Left lobe of liver (tissue), 2 donors: ENCODE measurements around the gene TEC. TPM values are rescaled to one million over a fixed set of nuclear protein-coding genes. Genes with fewer than 3 reads are reported as not detected.

Source experiments
- ATAC-seq: fragments of 200-7000 bp; cut with Tn5 transposase; one replicate; pipeline ENCODE4 v1.9.1; 2020; ENCODE audit warnings: mild to moderate bottlenecking, moderate library complexity
- DNase-seq: peaks from one replicate; pipeline ENCODE4 v3.0.0-alpha.2; 2020; ENCODE audit warnings: low spot score
- total RNA-seq: library from RNA; stranded (reverse); gene quantifications from one replicate; pipeline ENCODE4 v1.2.1, GENCODE V29; 2021
- donor health status: DM: no; HTN: no; CAD: no; lungs with moderate emphysema.
- donor health status: DM: no; HTN: yes; CAD: no.

The TEC gene
- total RNA-seq, 1 donor from 2014 or later, result 3.2 TPM

DNA sequence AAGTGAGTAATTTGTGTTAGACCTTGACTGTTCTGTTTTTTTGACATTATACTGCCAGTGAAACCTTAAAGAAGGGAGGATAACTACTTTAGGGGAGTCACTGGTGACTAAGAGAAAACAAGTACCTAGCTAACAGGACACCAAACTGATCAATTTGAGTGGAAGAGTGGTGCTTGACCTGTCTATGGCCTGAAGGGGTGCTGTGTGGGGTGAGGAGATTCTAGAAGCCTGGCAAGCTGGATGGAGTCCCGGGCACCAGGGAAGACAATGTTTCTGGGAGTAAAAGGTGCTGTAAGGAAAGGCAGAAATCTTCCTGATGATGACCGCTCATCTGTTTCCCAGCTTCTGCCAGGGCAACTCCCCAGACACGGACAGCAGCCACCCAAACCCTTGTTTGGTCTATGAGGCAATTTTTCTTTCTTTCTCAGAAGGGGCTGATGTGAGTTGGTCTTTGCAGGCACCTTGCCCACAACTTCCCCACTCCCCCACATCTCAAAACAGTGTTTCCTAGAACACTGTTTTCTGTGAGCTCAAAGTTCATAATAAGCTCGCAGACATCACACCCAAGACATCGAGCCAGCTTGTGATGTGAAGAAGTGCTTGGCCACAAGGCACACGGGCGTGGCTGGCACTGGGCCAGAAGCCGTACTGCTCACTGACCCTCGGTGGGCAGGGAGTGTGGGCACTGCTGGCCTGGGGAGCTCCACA is 140.2 kb downstream of the TEC start:
- DNase-seq, result no peak

GRCh38 chr4:48127682-48128404 is 141.8 kb downstream of the TEC start:
- DNase-seq (peak; percentile 68), ATAC-seq (peak; percentile 96)

More for the DNA sequence above, 140.2 kb downstream of the TEC start:
- ATAC-seq, result no peak

GRCh38 chr4:48127231-48127630 is 142.4 kb downstream of the TEC start:
- ATAC-seq, result no peak
- no peak for DNase-seq

DNA sequence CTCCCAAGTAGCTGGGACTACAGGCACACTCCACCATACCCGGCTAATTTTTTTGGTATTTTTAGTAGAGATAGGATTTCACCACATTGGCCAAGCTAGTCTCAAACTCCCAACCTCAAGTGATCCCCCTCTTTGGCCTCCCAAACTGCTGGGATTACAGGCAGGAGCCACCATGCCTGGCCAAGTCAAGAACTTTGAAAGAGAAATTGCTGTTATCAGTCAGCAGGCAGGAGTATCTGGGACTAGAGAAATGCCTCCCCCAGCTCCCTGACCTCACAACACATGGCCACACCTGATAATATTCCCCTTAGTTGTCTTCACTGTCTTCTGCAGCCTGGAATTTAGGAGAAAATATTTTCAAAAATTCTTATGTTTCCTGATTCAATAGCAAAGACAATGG is 143.0 kb downstream of the TEC start:
- no peak for DNase-seq
- ATAC-seq, result no peak

GRCh38 chr4:48124870-48125269 is 144.8 kb downstream of the TEC start:
- no peak for DNase-seq
- no peak for ATAC-seq

- DNase-seq (no peak), ATAC-seq (no peak)
These were observed 146.9 kb downstream of the TEC start for GRCh38 chr4:48122756-48123155.

DNA sequence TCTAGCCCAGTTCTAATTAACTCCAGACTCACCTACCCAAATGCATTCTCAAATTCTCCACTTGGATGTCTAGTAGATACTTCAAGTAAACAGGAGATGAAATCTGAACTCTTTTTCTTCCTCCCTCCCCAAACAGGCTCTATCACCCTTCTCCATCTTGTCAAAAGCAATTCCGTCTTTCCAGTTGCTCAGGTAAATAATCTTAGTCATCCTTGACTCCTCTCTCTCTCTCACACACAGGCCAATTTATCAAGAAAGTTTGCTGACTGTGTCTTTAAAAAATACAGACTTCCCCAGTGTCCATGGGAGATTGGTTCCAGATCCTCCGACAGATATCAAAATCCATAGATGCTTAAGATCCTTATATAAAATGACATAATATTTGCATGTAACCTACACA is 148.5 kb downstream of the TEC start:
- DNase-seq (no peak), ATAC-seq (no peak)

GRCh38 chr4:48120132-48120531 is 149.5 kb downstream of the TEC start:
- ATAC-seq, result no peak
- DNase-seq, result no peak

DNA sequence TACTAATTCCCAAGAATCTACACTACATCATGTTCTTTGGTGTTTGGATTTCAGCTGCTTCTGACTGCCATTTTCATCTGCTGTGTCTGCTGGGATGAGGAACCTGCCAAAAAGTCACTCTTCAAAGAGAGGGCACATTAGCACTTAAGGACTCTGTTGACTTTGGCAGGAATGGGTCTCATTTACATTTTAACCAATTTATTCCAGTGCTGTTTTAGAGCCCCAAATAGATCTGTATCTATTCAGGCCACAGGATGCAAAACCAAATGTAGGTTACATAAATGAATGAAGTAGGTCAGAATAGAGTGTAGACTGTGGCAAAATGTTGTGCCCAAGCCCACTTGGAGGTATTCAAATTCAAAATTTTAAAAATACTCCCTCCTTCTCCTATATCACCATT is 150.0 kb downstream of the TEC start:
- ATAC-seq (no peak), DNase-seq (no peak)

DNA sequence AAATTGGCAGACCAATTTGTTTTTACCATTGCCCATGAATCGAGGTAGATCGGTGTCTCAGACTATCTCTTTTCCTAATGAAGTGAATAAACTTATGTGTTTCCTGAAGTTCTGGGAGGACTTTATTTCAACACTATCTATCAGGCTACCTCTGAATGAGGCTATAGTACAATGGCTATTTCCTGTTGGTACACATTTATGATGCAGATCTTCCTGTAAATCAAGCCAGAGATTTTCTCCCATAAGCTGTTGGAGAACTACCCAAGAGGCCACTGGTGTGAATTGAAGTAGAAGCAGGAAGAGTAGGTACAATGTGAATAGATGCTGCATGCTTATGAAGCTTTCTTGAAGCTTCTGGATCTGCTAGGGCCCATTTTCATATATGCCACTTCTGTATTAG is 151.6 kb downstream of the TEC start:
- DNase-seq (no peak), ATAC-seq (no peak)

DNA sequence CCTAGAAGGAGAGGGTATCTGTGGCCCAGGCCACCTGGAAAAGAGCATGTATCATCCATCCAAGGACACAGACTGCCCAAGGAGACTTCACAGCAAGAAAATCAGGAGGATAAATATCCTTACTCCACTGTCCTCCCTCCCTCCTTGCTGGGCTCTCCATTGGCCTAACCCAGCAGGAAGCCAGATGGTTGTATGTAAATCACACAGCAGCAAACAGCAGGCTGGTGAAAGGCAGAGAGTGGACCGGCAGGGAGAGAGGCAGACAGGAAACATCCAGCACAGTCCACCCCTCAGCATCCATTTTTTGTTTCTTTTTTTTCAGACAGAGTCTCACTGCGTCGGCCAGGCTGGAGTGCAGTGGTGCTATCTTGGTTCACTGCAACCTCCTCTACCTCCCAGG is 153.1 kb downstream of the TEC start:
- DNase-seq, result no peak

DNA sequence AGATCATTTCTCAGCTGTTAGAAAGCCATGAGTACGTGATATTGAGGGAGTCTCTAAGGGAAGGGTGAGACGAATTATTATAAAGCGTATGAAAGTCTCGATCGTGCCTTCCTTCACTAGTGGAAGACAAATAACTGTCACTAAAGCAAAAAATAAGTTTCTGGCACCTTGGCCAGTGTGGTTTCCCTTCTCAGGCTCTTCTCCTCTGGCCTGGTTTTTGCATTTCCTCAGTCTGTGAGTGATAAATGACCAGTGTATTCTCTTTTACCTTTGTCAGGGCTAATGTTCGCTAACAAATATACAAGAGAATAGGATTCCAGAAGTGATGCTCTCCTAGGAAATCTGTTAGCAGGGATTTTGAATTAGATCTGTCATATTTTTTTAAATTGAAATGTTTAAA is 155.2 kb downstream of the TEC start:
- ATAC-seq (no peak), DNase-seq (no peak)

More for the DNA sequence above, 153.1 kb downstream of the TEC start:
- ATAC-seq, result no peak

GRCh38 chr4:48112017-48112667 is 157.5 kb downstream of the TEC start:
- no peak for DNase-seq
- ATAC-seq, result no peak

DNA sequence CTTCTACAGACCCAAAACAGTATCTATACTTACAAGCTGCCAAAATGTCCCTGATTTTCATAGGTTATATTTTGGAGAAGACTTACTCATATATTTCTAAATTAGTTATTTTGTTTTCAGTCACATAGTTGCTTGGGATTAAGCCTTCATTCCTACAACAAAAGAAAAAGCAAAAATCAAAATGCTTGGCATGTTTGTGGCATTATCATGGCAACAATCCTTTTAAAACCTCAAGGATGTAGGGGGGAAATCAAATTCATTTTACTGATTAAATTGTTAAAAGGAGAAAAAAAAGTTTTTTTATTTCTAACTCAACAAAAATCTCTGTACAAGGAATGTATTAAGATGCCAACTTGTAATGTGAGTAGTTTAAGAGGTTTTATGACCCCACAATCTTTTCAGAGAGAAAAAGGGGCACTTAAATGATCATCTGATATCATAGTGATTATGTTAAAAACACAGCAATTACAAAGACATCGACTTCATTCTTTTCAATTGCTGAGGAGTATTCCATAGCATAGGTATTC is 159.1 kb downstream of the TEC start:
- DNase-seq (no peak), ATAC-seq (no peak)

- no peak for DNase-seq
- ATAC-seq, result peak; percentile 85
These were observed 160.0 kb downstream of the TEC start for GRCh38 chr4:48109413-48110263.

- no peak for DNase-seq
- ATAC-seq, result peak; percentile 93
These were observed 161.1 kb downstream of the TEC start for GRCh38 chr4:48108309-48109073.

DNA sequence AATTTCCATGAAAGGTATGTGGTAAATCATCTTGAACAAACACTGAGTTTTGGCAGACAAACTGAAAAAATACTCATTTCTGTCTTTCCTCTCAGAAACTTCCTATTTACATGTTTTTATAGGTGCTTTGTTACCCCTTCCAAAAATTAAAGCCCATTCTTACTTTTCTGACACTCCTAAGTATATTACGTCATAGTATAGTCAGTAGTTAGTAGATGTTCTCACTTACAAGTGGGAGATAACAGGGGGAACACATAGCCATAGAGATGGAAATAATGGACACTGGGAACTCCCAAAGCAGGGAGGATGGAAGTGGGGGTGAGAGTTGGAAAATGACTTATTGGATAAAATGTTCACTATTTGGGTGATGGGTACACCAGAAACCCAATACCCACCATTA is 164.4 kb downstream of the TEC start:
- ATAC-seq (no peak), DNase-seq (no peak)

GRCh38 chr4:48103483-48104139 is 166.0 kb downstream of the TEC start:
- DNase-seq (no peak), ATAC-seq (no peak)

- ATAC-seq (no peak), DNase-seq (no peak)
These were observed 167.3 kb downstream of the TEC start for GRCh38 chr4:48102303-48102702.

GRCh38 chr4:48100256-48100655 is 169.4 kb downstream of the TEC start:
- DNase-seq (no peak), ATAC-seq (no peak)
